ENCODE results near the gene DMD.
"Not testable (repeated sequence)": the region's sequence is repeated elsewhere in the genome, so short reads cannot be mapped to it uniquely, and the experiment has no call there.

The DMD gene

DNA sequence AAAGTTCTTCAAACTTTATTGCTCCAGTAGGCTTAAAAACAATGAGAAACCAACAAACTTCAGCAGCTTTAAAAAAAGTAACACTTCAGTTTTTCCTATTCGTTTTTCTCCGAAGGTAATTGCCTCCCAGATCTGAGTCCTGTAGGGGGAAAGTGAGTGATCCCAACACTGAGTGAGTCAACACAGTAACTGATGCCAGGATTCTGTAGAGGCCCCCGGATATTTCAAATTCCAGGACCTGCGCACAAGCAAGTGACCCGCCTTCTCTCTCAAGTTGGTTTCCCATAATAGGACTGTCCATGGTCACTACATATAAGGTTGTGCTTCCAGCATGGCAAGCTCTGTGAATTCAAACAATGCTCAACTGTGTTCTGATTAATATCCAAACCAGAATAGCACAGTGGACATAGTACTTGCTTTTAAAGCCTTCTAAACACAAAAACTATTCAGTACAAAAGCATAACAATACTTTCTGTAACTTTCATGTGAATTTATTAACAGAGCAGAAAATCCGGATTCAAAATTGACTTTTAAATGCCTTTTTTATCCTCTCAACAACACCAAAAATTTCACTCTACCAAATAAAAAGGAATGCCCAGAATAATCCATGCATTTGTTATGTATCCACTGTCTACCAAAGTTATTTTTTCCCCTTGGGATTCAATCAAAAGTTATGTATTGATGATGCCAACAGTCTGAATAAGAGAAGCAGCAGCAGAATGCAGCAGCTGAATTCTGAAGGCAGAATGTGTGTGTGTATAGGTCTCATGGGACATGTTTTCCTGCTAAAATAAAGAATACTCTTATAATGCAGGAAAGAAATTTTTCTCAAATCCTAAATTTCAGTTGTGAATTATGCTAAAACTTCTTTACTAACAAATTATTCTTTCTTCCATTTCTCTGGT is at the start of gene DMD:
Gene DMD (minus strand): TSS at position 194 of the 905 bp plus-strand sequence. CDS start 237 bp downstream, outside the sequence.
- peak in 41 of 56 donors; percentile 0 to 48 (median 11) for DNase-seq

DNA sequence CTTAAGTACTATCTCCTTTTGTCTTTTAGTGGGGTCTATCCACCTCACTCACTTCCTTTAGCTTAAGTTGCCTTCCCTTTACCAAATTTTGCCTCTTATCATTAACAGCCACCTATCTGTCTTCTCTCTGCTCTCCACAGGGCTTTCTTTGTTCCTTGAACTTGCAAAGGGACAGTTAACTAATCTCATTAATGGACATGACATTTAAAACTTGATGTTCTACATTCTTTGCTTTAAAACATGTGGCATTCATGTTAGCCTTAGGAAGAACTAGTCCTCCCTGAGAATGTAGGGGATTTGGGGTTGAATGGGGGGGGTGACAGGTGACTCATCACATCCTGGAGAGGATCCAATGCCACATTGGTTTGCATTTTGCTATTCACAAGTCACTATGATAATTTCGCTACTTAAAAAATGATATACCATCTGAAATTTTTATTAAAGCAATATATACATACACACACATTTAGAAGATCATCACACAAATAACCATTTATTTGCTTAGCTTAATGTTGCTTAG is 41.0 kb upstream of the DMD start:
- DNase-seq: no peak

DNA sequence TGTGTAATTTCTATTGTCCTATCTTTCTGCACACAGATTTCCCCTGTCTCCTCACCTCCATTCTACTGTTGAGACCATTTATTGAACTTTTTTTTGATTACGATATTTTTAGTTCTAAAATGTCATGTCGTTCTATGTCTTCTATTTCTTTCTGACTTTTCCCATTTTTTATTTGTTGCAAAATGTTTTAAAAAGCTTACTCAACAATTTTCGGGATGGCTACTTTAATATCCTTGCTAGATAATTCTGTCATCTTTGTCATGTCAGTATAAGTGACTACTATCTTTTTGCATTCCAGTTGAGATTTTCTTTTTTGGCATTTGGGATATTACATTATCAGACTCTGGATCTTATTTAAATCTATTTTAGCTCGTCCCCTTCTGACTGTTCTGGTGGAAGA is 7.5 kb upstream of the DMD start:
- no peak for DNase-seq

DNA sequence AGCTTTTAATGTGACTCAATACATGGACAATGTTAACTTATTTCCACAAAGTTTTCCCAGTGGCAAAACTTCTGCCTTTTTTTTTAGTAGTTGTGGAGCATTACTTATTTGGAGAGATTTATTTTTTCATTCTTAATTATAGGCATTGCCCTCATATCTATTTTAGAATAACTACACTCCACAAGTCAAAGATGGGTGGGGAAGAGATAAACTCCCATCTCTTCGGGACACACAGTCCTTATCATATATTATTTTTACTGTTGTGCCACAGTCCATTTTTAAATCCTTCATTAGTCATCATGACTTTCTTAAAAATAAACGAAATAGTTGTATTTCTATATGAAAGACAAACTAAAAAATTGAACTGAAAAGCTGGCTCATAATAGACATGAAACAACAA is 1.2 kb downstream of the DMD start:
- no peak for DNase-seq

DNA sequence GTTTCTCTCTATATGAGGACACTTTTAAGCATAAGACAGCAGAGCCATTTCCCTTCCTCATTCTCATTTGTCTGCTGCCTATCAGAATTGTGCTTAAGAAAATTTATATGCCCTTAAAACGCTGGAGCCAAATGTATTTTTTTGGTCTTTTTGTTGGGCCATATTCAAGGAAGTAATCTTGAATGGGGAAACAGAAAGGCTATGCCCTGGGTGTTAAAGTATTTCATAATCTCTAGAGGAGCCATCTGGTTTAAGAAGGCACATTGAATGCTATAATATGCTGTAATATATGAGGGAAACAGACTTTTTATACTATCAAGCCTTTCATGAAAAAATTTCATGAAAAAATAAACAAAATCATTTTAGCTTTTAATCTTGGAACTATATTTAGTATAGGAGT is 4.3 kb downstream of the DMD start:
- DNase-seq: no peak

DNA sequence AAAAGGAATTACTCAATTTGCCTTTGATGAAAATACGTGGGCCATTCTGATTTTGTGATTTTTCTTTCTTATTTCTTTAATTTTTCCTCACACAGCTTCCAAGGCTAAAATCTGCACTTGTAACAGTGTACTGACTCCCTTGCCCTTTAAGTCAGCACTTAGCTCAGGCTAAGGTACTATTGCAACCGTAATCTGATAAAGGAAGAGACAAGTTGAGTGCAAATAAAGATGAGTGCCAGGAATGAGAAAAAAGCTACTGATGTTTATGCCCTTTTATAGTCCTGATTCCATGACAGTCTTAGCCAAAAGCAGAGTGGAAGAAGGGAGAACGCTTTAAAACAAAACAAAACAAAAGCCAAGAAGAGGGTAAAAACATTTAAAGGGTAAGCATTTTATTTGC is 6.0 kb downstream of the DMD start:
- DNase-seq: no peak

DNA sequence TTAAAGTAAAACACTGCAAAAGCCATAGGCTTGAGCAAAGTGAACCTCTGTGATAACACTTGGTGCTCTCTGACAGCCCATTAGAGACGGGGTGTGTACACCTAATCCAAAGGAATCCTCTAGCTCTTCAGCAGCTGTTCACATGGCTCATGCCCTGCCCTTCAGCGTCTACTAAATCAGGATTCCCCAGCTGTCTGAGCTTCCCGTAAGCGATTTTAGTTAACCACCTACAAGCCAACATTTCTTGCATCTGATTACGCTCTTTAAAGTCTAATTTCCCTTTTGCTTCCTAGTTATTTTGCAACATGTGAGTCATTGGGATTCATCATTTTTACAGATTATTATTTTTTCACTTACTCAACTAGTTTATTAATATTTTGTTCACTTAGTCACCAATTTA is 6.5 kb downstream of the DMD start:
- peak in 6 of 56 donors; percentile 0 to 2 (median 0) for DNase-seq

DNA sequence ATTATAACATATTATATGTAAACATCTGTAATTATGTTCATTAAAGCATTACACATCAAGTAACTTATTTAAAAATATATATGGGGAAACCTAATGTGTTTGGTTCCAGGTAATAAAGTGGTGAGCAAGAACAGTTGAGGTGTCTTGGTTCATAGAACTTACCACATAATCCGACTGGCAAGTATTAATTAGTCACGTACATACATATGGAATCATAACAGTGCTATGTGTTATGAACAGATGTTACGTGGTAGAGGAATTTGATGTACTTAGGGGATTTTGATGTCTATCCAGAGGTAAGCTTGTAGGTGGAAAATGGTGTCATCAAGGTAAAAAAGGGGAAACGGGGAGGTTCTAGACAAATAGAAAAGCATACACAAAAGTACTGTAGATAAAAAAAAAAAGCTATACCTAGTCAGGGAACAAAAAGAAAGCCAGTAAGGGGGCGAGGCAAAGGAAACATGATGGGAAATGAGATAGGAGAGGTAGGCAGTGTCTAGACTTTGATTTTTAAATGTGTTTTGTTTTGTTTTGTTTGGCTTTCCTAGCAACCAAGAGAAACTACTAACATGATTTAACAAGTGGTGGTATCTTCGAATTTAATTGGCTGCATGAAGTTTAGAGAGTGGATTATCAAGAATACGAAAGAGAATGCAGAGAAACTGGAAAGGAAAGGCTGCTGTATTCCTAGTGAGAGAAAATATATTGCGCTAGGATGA is 12.6 kb downstream of the DMD start:
- DNase-seq: no peak

DNA sequence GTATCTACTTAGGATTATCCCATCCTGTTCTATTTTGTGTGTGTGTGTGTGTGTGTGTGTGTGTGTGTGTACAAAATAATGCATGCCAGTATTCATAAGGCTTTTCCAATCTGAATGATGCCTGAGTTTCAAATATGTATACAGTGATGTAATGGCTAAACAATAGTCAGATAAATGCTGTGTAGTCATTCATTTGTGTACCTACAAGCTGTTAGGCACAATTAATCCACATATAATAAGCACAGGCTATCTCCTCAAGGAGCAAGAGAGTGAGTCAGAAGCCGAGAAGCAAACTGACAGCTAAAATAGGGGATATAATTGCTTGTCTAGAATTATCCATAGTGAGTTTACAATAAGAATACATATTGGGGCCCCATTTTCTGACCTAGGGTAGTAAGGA is 15.7 kb downstream of the DMD start:
- DNase-seq: no peak

DNA sequence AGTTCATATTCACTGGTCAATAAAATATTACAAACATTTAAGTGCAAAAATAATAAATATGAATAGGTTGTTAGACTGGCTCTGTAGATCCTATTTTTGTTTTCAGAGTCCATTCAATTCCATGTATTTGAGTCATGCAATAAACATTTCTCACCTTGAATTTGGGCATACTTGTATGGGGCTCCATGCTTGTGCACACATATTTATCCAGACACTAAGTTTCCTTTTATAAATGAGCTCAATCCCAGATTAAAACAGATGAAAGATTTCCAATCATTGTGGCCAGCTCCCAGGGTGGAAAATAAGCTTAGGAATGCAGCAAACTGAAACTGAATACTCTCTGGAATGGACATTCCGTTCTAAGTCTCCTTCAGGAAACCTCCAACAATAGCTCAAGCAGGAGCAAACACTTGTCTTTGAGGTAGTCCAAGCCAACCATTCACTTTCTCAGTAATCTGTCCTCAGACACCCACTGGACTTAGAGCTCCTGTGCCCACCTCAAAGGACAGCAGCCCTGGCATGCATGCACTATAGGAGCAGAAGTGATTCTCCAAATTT is 16.4 kb downstream of the DMD start:
- DNase-seq: no peak

DNA sequence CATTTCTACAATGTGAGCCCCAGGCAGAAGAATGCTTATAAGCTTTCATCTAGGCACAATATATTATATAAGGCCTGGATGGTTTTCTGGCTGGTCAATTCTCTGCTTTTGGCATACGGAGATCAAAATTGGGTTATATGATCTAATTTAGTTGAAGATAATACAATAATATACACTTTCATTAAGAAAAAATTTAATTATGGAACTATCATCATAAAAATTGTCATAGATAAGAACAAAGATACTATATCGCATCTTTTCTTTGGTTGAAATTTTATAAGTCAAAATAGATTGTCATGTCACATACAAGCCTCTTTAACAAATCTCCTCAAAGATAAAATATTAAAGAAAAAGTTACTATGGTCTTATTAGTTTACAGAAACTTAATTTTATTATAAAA is 17.1 kb downstream of the DMD start:
- no peak for DNase-seq

DNA sequence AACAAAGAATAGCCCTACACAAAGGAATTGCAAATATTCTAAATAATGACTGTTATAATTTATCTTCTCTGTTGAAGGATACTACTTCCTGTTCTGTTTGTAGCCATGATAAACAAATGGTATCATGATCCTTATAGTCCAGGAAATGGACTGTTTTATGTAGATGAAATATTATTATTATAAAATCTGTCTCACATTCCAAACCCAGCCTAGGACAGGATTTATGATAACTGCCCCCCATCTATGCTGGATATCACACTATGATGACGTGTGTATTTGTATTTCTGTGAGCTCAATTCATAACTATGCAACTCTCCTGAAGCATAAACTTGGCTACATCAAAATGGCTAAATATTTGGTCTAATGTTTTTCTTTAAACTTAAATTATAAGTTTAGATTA is 21.3 kb downstream of the DMD start:
- no peak for DNase-seq

DNA sequence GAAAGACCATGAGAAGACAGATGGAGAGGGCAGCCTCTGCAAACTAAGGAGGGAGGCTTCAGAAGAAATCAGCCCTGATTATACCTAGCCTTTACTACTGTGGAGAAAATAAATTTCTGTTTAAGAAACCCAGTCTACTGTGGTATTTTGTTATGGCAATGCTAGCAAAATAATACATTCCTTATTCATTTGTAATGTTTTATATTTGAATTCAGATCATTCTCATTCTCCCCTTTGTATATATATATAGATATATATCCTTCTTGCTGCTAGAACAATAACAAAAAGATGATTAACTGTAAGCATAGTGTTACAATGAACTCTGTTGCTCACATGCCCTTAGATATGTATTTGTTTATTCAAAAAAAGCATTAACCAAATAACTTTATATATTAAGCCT is 22.5 kb downstream of the DMD start:
- DNase-seq: no peak

DNA sequence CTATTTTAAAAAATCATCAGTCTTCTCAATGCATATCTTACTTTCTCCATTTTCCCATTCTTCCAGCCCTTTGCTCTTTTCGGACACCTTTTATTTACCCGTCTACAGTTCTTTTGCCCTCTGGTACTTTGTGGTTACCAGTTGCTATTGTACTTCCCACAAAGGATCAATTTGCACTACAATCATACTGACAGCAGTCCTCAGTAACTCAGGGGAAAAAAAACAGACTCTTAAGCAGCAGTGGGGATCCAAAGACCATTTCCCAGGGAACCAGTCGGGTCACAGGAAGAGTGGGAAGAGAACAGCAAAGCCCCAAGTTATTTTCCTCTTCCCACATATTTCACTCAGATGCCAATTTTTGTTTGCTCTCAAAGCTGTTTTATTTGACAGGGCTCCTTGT is 23.1 kb downstream of the DMD start:
- DNase-seq: no peak

DNA sequence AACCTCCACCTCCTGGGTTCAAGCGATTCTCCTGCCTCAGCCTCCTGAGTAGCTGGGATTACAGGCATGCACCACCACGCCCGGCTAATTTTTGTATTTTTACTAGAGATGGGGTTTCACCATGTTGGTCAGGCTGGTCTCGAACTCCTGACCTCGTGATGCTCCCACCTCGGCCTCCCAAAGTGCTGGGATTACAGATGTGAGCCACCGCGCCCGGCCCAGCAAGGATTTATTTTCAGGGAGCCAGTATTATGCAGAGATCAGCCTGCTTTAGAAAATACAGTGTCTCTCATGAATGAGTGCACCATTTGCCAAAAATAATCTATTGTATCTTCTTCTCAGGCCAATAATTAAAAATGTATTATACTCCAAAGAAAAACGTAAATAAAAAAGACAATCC is 26.5 kb downstream of the DMD start:
- DNase-seq: not testable (repeated sequence)

DNA sequence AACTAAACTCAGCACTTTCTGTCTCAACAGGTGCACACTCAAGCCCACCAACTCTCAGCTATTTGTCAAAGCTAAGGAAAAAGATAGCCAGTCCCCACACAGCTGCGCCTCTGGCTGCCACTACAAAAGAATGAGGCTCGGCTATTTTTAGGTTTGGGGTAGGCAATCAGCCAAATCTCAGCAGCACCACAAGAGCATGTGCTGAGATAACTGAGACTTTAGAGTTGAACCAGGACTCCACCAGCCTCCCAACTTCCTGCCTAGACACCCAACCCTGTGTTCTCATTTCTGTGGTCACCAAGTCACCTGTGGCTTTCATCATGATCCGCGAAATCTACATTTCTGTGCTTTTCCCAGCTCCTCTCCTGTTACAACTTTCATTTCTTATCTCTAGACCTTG is 28.0 kb downstream of the DMD start:
- peak in 29 of 56 donors; percentile 0 to 24 (median 4) for DNase-seq

DNA sequence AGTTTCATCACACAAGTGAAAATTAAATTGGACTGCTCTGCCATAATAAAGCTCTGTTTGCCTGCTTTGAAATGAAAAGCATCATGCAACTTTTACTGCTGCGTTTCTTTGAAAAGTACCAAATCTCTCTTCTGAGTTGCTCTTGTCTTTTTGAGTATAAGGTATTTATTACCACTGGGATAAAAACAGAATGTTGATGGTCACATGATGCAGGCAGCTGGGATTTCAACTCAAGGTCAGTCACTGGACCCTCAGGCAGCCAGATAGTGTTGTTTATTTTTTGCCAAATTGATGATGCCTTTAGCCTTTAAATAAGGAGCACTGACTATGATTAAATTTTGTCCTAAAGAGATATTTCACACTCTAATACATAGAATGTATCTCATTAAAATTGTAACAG is 32.7 kb downstream of the DMD start:
- no peak for DNase-seq

DNA sequence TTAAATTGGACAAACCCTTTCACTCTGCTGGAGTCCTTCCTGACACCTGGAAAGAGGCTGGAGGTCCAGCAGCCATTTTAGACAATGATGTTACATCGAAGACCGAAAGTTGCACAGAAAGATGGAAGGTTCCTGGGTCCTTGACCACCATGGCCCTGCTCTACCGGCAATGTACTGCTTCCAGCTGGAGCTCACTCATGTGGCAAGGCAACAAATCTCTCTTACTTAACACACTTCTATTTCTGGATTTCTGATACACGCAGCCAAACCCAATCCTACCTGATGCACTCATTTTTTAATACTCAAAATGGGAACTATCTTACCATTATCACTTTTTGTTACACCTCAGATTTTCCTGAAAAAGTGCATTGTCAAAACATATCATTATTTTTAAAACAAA is 33.1 kb downstream of the DMD start:
- no peak for DNase-seq

DNA sequence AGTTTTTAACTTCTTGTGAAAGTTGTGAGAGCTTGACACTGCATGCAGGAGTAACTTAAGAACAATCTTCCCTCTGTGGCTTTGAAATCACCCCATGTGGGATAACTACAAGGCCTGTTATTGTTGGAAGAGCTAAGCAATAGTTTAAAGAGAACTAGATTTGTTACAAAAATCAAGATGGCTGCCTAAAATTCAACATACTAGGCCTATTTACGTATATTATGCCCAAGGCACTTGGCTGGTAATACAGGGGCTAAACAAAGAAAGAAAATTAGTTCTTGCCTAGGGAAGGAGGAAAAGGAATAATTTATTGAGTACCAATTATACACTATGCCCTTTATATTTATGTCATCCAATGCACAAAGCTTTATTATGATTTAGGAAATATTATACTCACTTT is 36.1 kb downstream of the DMD start:
- no peak for DNase-seq

DNA sequence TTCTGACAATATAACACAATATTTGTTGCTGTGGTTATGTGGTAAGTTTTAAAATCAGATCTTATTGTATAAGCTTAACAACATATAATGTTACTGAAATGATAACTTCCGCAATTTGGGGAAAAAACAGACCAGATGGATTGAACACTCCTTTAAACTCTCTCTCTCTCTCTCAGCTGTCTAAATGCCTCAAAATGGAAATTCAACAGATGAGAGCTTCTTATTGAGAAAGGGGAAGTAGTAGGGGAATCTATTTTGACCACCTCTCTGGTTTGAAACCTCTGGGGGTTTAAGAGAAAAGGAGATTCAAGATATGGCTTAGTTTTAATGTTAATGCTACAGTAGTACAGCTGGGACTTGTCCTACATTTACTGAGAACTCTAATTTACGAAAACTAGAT is 40.3 kb downstream of the DMD start:
- no peak for DNase-seq

DNA sequence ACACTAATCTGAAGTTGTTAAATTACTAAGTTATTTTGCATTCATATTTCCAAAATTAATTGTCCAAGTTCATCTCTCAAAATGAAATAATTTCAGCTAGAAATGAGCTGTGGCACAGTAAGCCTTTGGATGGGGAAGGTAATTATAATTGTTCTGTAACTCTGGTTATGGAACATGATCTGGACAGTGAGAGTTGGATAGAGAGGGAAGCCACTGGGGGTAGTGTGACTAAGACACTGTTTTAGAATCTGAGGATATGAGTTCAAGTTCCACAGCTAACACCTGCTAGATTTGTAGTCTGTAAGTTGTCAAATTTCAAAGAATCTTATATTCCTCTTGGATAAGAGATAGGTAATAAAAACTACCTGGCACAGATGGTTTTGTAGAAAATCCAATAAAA is 49.5 kb downstream of the DMD start:
- DNase-seq: no peak

DNA sequence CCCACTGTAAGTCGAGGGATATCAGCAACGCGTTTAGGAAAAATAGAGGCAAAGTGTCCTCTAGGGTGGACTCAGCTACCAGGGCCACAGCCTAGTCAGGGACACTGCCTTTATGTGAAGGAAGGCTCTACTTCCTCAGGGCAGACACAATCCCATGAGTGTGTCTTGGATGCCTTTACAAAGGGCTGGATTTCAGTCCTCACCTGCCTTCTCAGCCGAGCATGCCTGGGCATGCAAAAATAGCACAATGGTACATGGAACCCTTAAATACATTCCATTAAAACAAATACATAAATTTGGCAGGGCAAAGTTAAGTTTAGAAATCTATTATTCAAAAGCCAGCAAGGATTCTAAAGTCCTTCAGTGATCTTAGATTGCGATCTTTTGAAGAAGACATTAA is 51.1 kb downstream of the DMD start:
- DNase-seq: no peak

Data from nucleus accumbens (tissue), 56 donors.